HG02571 (cell line): ENCODE results near the gene DAAM1.

Experiments used
- ATAC-seq: cut with Tn5 transposase; IDR thresholded peaks from one replicate; pipeline ENCODE4 v1.9.1; 2021; ENCODE audit warnings: mild to moderate bottlenecking, moderate library complexity; ENCODE audit not compliant: unreplicated experiment

Gene DAAM1

DNA sequence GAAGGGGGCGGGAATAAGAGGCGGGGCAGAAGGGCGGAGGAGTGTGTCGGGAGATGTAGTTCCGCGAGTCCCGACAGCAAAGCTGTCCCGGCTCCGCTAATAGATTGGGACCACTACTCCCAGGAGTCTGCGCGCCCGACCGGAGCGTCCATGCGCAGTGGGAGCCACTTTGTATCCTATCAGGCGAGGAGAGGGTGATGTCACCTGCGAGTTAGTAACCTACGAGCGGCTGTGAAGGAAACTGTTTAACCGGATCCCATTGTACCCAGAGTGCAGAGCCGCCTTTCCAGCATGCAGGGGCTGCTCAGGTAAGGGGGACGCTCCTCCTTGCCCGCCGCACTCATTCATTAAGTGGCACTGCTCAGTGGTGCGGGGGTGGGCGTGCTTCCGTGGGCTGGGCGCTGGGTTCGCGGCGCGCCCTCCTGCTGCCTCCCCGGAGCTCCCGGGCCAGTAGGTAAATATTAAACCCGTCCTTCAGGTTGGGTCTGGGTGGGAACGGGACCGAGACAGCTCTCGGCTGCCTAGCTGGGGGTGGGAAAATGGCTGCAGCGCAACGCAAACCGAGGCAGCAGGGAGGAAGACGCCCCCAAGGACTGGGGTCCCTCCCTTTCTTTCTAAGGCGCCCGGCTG, at the start of gene DAAM1:
Gene DAAM1, plus strand, starts transcription at position 207 of the 630 bp plus-strand sequence. CDS start 74,811 bp downstream, outside the sequence.
- peak; percentile 89 for ATAC-seq

DNA sequence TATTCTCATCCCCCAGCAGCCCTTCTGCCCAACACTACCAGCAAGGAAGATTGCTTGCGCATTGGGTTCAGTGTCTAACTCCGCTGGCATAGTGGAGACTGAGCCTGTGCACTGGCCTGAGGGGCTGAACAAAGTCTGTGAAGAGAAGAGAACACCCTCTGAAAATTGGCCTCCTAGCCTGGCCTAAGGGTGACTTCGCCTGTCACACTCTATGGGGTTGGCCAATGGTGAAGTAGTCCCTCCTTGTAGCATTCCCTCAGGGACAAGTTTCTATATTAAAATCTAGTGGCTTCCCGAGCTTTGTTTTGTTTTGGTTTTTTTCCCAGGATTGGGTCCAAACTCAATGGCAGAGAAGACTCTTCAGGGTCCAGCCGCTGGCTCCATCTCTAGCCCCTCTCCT, 49.1 kb upstream of the DAAM1 start:
- ATAC-seq = no peak

DNA sequence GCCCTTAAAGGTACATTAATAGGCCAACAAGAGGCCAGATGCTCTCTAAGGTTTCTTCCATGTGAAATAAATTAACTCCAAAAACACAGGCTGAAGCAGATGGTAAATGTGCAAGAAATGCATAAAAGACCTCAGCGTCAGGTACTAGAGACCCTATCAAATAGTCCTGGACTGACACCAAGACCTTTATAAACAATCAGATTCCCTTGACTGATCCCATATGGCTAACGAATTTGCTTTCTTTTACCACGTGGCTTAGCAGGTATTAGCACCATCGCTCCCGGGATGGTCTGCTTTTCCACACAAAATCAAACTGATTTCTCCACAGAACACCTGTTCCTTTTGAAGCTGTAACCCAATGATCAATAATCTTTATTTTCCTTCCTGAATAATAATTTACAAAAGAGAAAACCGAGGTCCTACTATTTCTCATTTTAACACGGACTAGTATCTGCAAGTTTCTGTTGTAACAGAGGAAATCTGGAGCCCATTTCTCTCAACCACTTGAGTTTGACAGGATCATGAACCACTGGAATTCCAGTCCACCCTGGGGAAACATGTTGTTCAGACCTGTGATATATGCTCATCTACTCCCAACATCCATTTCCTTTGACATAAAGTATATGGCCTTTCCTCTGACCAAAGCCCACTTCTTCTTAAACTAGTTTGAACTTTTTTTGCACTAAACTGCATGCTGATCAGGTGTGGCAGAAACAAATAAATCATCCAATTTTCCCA, 48.2 kb upstream of the DAAM1 start:
- ATAC-seq = no peak

DNA sequence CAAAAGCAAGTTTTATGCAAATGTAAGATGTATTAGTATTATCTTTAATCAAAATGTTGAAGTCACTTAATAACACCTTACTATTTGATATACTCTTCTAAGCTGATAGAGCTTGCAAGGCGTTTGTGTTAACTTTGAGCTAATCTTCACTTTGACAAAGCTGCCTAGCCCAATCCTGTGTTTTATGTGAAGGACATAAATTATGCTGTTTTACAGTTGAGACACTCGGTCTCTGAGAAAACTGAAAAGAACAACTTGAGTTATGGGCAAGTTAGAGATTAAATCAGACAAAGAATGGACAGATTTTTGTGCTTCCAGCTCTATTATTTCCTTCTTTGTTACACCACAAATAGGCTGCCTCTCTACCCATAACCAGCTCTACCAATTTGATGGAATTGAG, 42.0 kb upstream of the DAAM1 start:
- ATAC-seq = no peak

DNA sequence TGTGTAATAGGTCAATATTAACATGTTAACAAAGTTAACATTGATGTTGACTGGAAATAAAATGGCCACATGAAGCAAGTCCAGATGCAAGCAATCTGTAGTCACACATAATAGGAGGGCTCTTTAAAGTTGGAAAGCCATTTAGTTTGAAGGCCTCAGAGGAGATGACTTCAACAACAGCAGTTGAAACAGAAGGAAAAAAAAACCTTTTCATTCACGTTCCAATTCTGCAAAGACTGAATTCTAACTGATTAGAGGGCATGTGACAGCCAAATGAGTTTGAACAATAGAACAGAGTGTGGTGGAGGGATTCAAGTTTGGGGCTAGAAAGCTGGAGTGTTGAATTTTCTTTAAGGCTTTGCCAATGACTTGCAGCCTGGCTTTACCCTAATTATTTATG, 41.5 kb upstream of the DAAM1 start:
- no peak for ATAC-seq

DNA sequence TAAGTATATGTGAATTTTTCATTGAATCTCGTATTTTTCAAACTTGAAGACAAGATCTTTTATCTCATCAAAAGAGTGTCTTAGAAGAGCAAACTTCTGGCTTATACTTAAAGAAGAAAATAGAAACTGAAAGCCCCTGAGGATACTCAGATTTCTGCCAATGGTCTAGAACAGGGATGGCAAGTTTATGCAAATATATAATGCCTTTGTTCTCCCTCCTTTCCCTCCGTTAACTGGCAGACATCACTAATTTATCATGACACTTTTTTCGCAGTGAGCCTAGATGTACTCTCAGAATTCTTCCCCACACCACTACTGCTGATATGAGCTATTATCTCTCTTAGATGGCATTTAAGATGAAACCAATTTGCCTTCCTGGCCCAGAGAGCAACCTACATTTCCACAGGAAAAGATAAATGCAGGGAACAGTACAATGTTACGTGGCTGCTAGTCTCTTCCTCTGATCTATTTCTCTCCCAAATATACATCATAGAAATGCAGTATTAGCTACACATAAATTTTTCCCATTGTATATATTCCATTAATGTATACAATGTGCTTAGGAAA, 40.0 kb upstream of the DAAM1 start:
- ATAC-seq = peak; percentile 55

DNA sequence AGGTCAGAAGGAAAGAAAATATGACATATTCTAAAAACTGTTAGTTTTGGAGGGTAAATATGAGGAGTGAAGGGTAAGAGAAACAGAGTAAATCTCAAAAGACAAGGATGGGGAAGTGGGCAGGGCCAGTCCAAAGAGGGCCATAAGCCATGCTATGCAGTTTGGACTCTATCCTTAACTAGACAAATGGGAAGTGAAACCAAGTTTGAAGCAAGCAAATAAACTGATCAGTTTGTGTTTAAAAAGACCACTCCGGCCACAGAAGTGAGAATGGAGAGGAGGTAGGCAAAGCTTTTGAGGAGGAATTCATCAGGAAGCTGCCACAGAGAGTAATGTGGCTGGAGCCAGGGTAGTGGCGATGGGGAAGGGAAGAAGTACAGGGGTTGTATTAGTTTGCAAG, 37.5 kb upstream of the DAAM1 start:
- peak; percentile 58 for ATAC-seq

DNA sequence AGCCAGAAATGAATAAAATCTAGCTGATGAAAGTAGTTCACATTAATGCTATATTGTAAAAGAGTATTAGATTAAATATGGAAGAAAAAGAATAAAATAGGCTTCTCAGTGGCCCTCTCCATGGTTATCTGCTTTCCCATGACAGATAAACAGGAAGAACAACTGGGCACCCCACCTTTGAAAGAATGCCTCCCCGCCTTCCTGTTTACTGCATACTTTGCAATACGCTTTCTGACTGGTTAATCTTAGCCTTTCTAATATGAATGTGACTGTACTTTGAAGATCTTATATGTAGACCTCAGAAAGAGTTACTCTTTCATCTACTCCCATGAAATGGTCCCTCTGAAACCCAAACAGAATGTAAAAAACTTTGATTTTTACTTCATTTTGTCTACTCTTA, 34.1 kb upstream of the DAAM1 start:
- no peak for ATAC-seq

DNA sequence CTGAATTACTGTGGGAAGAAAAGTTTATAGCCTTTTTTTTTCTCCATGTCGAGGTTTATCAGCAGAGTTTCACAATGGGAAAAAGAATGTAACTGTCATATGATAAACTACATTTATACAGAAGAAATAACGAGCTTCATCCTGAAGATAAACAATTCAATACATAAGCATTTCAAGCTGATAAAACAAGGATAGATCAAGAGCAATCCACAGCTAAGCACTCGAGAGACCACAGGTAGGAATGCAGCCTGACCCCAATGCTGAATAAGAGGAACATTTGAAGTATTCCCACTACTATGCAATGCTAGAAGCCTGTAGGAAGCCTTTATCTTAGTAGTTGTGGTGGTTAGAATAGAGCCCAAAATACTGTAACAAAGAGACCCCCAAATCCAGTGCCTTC, 32.6 kb upstream of the DAAM1 start:
- ATAC-seq = no peak

DNA sequence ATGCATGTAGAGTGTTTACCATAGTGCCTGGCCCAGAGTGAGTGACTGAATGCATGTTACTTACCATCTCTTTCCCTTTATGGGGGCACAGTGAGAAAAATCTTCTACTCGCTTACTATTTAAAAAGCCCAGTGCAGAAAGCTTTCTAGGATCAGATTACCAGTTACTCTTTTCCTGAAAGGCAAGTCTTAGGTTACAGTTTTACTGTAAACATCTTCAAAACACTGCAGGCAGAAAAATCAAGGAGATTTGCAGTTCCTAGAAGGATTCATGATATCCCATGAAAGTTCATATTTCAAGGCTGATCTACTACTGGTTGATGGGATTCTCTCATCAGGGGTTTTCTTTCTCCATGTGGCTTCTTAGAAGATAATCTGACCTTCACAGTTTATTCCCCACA, 29.3 kb upstream of the DAAM1 start:
- no peak for ATAC-seq

DNA sequence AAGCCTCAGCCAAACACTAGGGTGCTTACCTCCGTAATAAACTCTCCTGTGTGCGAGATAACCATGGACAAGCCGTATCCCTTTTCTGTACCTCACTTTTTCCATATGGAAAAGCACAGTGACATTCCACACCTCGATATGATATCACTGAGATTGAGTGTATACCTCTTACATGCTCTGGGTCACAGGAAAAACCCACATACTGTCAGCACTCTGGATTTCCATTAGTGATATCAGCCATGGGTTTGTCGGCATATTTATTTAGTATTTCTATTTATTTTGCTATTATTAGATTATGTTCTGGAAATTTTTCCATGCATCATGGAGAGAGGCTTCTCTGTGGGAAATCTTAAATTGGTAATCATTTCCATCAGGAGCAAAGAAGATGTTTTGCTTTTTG, 28.0 kb upstream of the DAAM1 start:
- no peak for ATAC-seq

DNA sequence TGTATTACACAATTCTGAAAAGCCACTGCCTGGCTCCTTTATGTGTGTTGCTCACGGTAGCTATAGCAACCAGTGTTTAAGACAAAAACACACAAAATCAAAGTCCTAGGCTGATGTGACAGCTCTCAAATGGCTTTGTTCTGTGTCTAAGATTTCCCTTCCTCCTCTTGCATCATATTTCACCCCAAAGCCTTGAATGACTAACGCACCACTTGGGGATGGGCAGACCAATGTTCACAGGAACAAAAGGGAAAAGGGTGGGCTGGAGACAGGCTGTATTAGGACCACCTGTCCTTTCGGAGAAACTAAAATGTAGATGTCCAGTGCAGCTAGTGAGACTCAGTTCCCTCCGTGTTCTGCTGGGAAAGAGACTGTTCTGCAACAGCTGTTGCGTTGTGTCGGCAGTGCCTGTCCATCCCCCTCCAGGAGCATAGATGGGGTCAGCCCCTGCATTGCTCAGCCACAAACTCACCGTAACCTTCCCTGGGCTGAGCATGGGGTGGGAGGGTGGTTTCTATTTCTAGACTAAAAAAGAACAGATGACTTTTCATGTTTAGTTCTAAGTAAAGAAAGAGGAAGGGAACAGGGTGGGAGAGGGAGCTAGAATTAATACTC, 26.8 kb upstream of the DAAM1 start:
- ATAC-seq = peak; percentile 69

DNA sequence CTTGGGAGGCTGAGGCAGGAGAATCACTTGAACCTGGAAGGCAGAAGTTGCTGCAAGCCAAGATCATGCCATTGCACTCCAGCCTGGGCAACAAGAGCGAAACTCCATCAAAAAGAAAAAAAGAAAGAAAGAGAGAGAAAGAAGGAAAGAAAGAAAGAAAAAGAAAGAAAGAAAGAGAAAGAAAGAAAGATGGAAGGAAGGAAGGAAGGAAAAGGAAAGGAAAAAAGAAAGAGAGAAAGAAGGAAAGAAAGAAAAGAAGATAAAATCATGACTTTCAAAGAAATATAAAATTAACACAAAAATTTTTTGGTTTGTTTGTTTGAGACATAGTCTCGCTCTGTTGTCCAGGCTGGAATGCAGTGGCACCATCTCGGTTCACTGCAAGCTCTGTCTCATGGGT, 22.2 kb upstream of the DAAM1 start:
- no peak for ATAC-seq

DNA sequence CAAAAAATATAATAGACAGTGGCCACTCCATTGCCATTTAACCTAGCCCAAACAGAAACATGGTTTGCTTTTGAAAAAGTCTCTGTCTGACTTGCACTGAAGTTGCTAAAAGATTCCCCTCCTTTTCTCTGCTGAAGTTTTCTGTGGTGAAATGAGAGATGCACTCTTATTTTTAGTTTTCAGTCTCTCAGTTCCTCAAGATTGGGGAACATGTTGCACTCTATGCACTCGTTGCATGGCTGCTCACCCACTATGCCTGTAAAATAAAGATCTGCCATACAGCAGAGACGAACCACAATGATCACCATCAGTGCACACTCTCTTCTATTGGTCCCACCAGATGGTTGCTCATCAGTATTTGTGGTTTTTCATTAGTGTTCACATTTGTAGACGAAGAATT, 13.1 kb upstream of the DAAM1 start:
- peak; percentile 96 for ATAC-seq

DNA sequence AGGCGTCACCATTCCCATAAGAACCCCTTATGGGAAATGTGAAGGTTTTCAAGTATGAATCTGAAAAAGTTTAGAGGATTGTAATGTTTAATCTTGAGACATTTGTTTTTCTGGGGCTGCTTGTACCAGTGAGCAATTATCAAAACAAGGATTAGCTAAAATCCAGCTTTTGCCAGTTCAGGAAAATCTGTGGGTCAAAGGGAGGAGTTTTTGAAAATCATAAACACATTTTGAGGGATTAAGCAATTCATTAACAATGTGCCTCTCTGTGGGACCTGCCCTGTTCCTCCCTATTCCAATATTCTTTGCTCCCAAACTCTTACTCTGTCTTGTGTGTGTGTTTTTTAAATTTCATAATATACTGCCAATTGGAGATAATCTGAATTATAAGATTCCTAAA, 11.7 kb upstream of the DAAM1 start:
- no peak for ATAC-seq

DNA sequence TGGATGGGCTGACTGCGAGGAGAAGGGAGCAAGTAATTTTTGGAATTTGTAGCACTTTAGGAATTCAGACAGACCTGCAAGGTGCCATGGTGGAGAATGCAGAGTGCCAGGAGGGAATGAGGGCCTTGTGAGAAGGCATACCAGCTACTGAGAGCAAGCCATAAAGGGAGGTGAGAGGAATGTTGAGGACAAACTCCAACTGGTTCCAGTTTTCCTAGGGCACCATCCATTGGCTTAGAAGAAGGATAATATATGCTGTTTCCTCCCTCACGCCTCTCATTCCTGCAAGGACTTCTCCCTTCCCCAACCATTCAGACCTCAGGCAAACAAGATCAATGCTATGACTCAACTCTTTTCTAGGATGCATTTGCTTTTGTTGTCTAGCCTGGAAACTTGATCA, 11.2 kb upstream of the DAAM1 start:
- no peak for ATAC-seq

DNA sequence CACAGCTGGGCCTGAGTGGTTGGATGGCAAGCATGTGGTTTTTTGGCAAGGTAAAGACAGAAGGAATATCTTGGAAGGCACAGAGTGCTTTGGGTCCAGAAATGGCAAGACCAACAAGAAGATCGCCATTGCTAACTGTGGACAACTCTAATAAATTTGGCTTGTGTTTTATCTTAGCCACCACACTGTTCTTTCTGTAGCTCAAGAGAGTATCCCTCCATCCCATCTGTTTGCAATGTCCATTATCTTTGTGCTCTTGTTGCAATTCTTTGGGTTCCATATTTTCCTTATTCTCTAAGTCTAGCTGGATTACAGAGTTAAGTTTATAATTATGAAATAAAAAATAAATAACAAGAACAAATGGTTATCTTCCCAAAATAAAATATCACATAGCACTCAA, 6.7 kb upstream of the DAAM1 start:
- ATAC-seq = no peak

DNA sequence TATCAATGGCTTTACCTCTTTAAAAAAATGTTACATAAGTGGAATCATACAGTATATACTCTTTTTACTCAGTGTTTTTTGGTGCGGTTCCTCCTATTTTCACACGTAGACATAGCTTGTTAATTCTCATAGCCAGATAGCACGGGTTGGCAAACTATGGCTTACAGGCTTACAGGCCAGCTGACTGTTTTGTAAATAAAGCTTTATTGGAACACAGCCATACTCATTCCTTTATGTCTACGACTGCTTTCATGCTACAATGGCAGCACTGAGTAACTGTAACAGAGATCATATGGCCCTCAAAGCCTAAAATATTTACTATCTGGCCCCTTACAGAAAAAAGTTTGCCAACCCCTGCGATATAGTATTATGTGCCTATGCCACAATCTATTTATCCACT, 5.8 kb upstream of the DAAM1 start:
- ATAC-seq = no peak

DNA sequence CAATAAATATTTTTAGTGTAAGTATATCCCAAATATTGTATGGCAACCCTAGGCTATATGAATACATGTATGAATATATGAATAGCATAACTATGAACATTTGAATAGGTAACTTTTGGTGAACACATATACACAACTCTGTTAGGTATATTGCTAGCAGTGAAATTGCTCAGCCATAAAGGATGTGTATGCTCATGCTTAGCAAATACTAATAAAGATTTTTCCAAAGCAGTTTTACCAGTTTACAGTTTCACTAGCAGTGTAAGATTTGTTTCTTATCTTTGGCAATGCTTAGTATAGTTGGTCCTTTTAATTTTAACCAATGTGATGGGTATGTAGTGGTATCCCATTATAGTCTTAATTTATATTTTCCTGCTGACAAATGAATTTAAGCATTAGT, 5.3 kb upstream of the DAAM1 start:
- ATAC-seq = no peak

DNA sequence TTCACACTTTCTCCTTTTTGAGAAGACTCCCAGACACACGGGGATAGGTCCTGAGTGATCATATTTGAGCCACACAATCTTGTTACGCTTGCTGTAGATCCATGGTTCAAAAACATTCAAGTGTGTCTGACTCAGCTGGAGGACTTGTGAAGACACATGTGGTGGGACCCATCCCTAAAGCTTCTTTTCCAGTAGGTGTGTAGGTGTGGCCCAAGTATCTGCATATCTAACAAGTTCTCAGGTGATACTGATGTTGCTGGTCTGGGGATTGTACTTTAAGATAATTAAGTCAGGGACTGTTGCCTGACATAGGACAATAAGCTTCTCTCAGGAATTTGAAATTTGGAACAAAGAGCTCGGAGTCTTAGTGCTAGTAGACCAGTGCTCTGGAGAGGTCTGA, 4.1 kb upstream of the DAAM1 start:
- no peak for ATAC-seq

DNA sequence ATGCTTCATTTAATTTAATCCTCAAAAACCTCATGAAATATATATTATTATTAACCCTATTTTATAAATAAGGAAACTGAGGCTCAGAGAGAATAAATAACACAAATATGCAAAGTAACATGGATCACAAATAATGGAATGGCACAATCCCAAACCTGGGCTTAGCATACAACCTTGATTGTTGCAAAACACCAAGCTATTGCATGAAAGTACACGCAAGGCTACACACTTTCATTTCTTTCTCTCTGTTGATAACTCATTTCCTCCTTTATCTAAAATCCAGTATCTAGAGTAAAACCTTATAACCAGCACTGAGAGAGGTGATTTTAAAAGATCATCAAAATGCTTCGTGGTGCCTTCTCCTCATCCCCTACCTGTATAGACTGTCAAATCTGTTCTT, 2.8 kb upstream of the DAAM1 start:
- ATAC-seq = no peak

DNA sequence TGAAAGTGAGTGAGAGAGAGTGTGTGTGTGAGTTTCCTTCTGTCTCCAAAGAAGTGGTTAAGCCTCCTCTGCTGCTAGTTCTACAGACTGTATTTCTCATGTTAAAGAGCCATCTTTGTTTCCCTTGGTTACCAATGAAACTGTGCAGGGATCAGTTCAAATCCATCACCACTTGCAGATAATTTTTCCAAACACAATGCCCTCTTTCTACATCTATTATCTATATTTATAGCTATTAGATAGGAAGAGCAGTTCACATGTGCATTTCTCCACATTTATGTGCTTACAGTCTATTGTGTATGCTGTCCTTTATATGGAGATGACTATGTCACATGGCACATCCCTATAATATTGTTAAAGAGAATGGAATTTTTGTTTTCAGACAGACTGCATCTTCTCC, 2.2 kb upstream of the DAAM1 start:
- ATAC-seq = no peak
